GM12878 (cell line): ENCODE results near the gene LGALS9C. TPM values are rescaled to one million over a fixed set of nuclear protein-coding genes. Genes with fewer than 3 reads are reported as not detected.
"Not testable (repeated sequence)": the region's sequence is repeated elsewhere in the genome, so short reads cannot be mapped to it uniquely, and the experiment has no call there.

Source experiments
- ATAC-seq: fragments of 200-7000 bp; cut with Tn5 transposase; 3 replicates; pipeline ENCODE4 v1.9.1; 2020; ENCODE audit warnings: mild to moderate bottlenecking, moderate library complexity
- BruUV-seq: library from RNA; stranded (reverse); fragments of 400-500 nt; replicated peaks from 2 replicates; lab custom pipeline; 2021; lab: Mats Ljungman, UMichigan
- CTCF ChIA-PET: fragments of 300-600 bp; sonication (Branson Sonifier 250); formaldehyde crosslinking; extraction: SDS; loops from one replicate; lab custom pipeline; 2021; ENCODE audit warnings: inconsistent platforms; lab: Yijun Ruan, JAX
- POLR2A ChIA-PET: fragments of 350-600 bp; formaldehyde crosslinking; extraction: SDS; loops from one replicate; lab custom pipeline; 2021; ENCODE audit warnings: inconsistent platforms; lab: Charles Lee
- RAD21 ChIA-PET: fragments of 300-600 bp; sonication (Branson Sonifier 250); formaldehyde crosslinking; loops from one replicate; lab custom pipeline; 2023; ENCODE audit warnings: antibody characterized with exemption; ENCODE audit not compliant: unreplicated experiment; lab: Charles Lee
- SMC1A ChIA-PET: fragments of 300-600 bp; sonication (Branson Sonifier 250); formaldehyde crosslinking; loops from one replicate; lab custom pipeline; 2023; ENCODE audit not compliant: unreplicated experiment, uncharacterized antibody; lab: Charles Lee
- DNase-seq: peaks from one replicate; pipeline ENCODE4 v3.0.0-alpha.2; 2011; ENCODE audit warnings: low read depth, low spot score
- FAIRE-seq: peaks from 3 replicates; lab custom pipeline; 2011; peaks lifted over from hg19 to GRCh38; lab: Jason Lieb, UNC
- H2AFZ ChIP-seq: 2 replicates; pipeline ENCODE4 v1.6.0; 2011; ENCODE audit warnings: low read depth, low read length, control low read depth; ENCODE audit not compliant: control insufficient read depth
- H3K27ac ChIP-seq: 2 replicates; pipeline ENCODE4 v1.5.1; 2011; ENCODE audit warnings: control low read depth; ENCODE audit not compliant: control insufficient read depth, insufficient read depth
- H3K27me3 ChIP-seq, 2 experiments: replicated peaks in 1 of 2; 2 replicates each; pipeline versions ENCODE4 v1.6.0 to v1.6.1; 2011; ENCODE audit warnings: low read length in 1 of 2; ENCODE audit not compliant: control insufficient read depth in 2 of 2, insufficient read depth in 2 of 2
- H3K36me3 ChIP-seq, 2 experiments: 2 replicates each; pipeline ENCODE4 v1.5.1; 2011; ENCODE audit warnings: low read length in 1 of 2; ENCODE audit not compliant: control insufficient read depth in 2 of 2, insufficient read depth in 2 of 2
- H3K4me1 ChIP-seq: 2 replicates; pipeline ENCODE4 v1.6.1; 2011; ENCODE audit warnings: mild to moderate bottlenecking, low read length, moderate library complexity, mixed read lengths; ENCODE audit not compliant: control insufficient read depth, insufficient read depth
- H3K4me2 ChIP-seq: 2 replicates; pipeline ENCODE4 v1.6.0; 2011; ENCODE audit warnings: control low read depth; ENCODE audit not compliant: control insufficient read depth, insufficient read depth
- H3K4me3 ChIP-seq: fragments of 200-600 bp; sonication (generic); 2 replicates; pipeline ENCODE4 v1.5.1; 2016
- H3K79me2 ChIP-seq: 2 replicates; pipeline ENCODE4 v1.6.0; 2011; ENCODE audit warnings: low read length; ENCODE audit not compliant: control insufficient read depth, insufficient read depth
- H3K9ac ChIP-seq: 2 replicates; pipeline ENCODE4 v1.8.0; 2011; ENCODE audit warnings: low read length, control low read depth, mixed read lengths; ENCODE audit not compliant: control insufficient read depth, insufficient read depth
- H3K9me3 ChIP-seq: replicated peaks from 3 replicates; pipeline ENCODE4 v1.5.1; 2011; ENCODE audit warnings: mild to moderate bottlenecking, low read length; ENCODE audit not compliant: control insufficient read depth, insufficient read depth
- H4K20me1 ChIP-seq: 2 replicates; pipeline ENCODE4 v1.6.0; 2011; ENCODE audit not compliant: control insufficient read depth, insufficient read depth
- WGBS: methylation state at CpG from one replicate; pipeline ENCODE4 v1.1.6; 2016; ENCODE audit warnings: low lambda C conversion rate; ENCODE audit not compliant: insufficient replicate concordance, insufficient coverage; ENCODE audit errors: missing lambda C conversion rate; 5-methylcytosine and 5-hydroxymethylcytosine counted together
- in situ Hi-C: fragments of 300-500 bp; cut with MboI; formaldehyde crosslinking; loops from 9 replicates; pipeline ENCODE4 v1.14.3; 2018; ENCODE audit warnings: mixed read lengths
- intact Hi-C: fragments of 100-400 bp; cut with micrococcal nuclease; formaldehyde crosslinking; loops from one replicate; pipeline ENCODE4 v1.14.2; 2022; ENCODE audit not compliant: unreplicated experiment
- polyA plus RNA-seq, 11 experiments: library from polyadenylated mRNA; depleted of rRNA in 4 of 11; unstranded in 6 of 11; stranded (reverse) in 5 of 11; fragments of >200 nt; fragmentation: Nextera tagmentation in 4 of 11; fragmentation: Illumina TruSeq in 1 of 11; extraction: Ambion mirVana in 4 of 11; extraction: Trizol in 1 of 11; gene quantifications; 1 replicate in 1 of 11; 2 replicates in 10 of 11; pipeline versions ENCODE4 v1.2.1 to v1.2.3, GENCODE V29; 2011 to 2016; ENCODE audit warnings: inconsistent platforms in 2 of 11, missing spikeins in 2 of 11, low read depth in 1 of 11
- total RNA-seq, 4 experiments: library from RNA; depleted of rRNA in 3 of 4; stranded (reverse); fragments of >200 nt in 3 of 4; fragmentation: Illumina TruSeq in 1 of 4; extraction: Trizol in 1 of 4; gene quantifications; 2 replicates each; pipeline versions ENCODE4 v1.2.1 to v1.2.3, GENCODE V29; 2013 to 2021

Gene LGALS9C
- total and polyA plus RNA-seq, 10 of the 15 experiments (the other 5 are each of a cell fraction or from before 2014, with no cell fraction given), result 0.18 to 2.0 (median 1.1) TPM; not detected in 1

- POLR2A ChIA-PET, SMC1A ChIA-PET: not testable (repeated sequence)
These were observed 22.5 kb downstream of the LGALS9C start for GRCh38 chr17:18499100-18499499.

GRCh38 chr17:18499756-18500155 is 23.2 kb downstream of the LGALS9C start:
- in situ Hi-C loops, H3K27me3 ChIP-seq, H3K36me3 ChIP-seq, BruUV-seq, SMC1A ChIA-PET, ATAC-seq, DNase-seq, H2AFZ ChIP-seq, POLR2A ChIA-PET, intact Hi-C loops, CTCF ChIA-PET, H3K4me2 ChIP-seq, H3K4me3 ChIP-seq, H4K20me1 ChIP-seq, FAIRE-seq, RAD21 ChIA-PET, H3K9me3 ChIP-seq, H3K9ac ChIP-seq, H3K79me2 ChIP-seq, H3K27ac ChIP-seq, H3K4me1 ChIP-seq: not testable (repeated sequence)
- WGBS, result no CpG with 5 or more reads among the region's 15 CpGs

More at GRCh38 chr17:18499100-18499499, 22.5 kb downstream of the LGALS9C start:
- BruUV-seq, H4K20me1 ChIP-seq, H3K36me3 ChIP-seq, H3K4me3 ChIP-seq, intact Hi-C loops, H3K79me2 ChIP-seq, H3K27ac ChIP-seq, FAIRE-seq, H3K4me1 ChIP-seq, H3K27me3 ChIP-seq, in situ Hi-C loops, CTCF ChIA-PET, H3K4me2 ChIP-seq, H2AFZ ChIP-seq, H3K9me3 ChIP-seq, RAD21 ChIA-PET, H3K9ac ChIP-seq, ATAC-seq, DNase-seq: not testable (repeated sequence)
- WGBS, result 0% methylated on average over 2 of the region's 6 CpGs

- POLR2A ChIA-PET, BruUV-seq, H3K9ac ChIP-seq, H3K4me2 ChIP-seq, H3K4me3 ChIP-seq, DNase-seq, H2AFZ ChIP-seq, RAD21 ChIA-PET, H3K36me3 ChIP-seq, H3K4me1 ChIP-seq, SMC1A ChIA-PET, intact Hi-C loops, CTCF ChIA-PET, ATAC-seq, H3K79me2 ChIP-seq, H4K20me1 ChIP-seq, FAIRE-seq, in situ Hi-C loops, H3K27ac ChIP-seq, H3K27me3 ChIP-seq, H3K9me3 ChIP-seq: not testable (repeated sequence)
- no CpG with 5 or more reads among the region's 10 CpGs for WGBS
These were observed 23.7 kb downstream of the LGALS9C start for GRCh38 chr17:18500281-18500680.

GRCh38 chr17:18500816-18501215 is 24.2 kb downstream of the LGALS9C start:
- H4K20me1 ChIP-seq, H3K27ac ChIP-seq, SMC1A ChIA-PET, CTCF ChIA-PET, DNase-seq, H3K27me3 ChIP-seq, H3K79me2 ChIP-seq, RAD21 ChIA-PET, H3K4me3 ChIP-seq, H2AFZ ChIP-seq, H3K4me2 ChIP-seq, FAIRE-seq, H3K4me1 ChIP-seq, BruUV-seq, H3K36me3 ChIP-seq, ATAC-seq, intact Hi-C loops, POLR2A ChIA-PET, in situ Hi-C loops, H3K9me3 ChIP-seq, H3K9ac ChIP-seq: not testable (repeated sequence)
- WGBS, result 43% methylated on average over 9 of the region's 18 CpGs
